HG02642 (cell line): ENCODE measurements around the gene SLIT3.

Source experiments
- ATAC-seq: cut with Tn5 transposase; IDR thresholded peaks from one replicate; pipeline ENCODE4 v1.9.1; 2021; ENCODE audit warnings: mild to moderate bottlenecking; ENCODE audit not compliant: unreplicated experiment, poor library complexity

The SLIT3 gene

DNA sequence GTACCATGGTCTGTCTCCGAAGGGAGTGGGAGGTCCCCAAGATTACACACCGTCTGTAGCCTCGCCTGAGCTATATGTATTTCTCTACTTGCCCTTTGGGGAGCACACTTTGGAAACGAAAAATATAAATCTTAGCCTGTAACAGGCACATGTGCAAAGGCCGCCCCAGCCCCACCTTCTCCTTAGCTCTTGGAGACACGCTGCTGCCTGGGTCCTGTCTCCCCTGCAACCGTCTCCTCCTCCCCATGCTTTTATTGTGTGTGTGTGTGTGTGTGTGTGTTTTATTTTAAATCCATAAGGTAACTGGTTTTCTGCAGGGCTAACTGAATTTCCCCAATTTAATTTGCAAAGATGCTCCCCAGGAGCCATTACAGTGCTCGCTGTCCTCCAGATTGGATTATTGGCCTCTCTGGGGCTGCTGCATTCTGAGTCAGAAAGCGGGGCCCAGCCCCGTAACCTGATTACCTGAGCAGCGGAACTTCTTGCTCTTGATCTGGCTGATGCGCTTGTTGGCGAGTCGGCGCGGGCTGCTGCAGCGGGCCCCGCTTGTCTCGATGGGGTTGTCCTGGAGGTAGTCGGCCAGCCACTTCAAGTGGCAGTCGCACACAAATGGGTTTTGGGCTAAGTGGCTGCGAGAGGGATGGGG is 528.5 kb downstream of the SLIT3 start:
- no peak for ATAC-seq

DNA sequence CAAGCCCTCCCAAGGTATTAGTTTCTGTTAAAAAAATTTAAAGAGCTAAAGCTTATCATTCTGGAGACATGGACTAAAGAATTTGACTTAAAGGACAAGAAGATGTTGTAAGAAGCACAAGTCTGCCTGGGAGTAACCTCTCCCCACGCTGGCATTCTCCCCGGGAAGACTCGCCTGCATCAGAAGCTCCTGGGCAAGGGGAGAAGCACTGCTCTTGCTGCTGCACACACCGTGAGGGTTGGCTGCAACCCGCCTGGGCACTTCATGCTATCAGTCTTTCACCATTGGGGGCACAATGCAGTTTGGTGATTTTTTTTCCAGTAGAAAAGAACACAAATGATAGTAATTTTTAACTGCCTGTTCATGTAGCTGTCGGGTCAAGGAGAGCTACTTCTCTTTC is 529.3 kb downstream of the SLIT3 start:
- ATAC-seq = no peak

DNA sequence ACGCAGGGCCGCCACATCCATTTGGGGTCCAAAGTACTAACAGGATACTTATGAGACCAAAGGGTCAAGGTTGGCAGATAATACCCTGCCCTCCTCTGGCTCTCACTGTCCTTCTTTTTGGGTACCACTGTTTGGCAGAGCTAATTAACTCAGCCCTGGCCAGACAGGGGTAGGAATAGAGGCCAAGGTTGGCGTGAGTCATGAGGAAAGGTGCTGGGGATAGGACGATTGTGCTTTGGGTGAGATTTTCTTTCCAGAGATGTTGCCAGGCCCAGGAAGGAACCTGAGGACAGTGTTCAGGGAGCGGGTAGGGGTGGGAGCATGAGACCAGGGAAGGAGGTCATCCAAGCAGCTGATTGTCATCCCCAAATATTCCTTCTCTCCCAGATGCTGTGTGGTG is 529.9 kb downstream of the SLIT3 start:
- ATAC-seq = no peak

DNA sequence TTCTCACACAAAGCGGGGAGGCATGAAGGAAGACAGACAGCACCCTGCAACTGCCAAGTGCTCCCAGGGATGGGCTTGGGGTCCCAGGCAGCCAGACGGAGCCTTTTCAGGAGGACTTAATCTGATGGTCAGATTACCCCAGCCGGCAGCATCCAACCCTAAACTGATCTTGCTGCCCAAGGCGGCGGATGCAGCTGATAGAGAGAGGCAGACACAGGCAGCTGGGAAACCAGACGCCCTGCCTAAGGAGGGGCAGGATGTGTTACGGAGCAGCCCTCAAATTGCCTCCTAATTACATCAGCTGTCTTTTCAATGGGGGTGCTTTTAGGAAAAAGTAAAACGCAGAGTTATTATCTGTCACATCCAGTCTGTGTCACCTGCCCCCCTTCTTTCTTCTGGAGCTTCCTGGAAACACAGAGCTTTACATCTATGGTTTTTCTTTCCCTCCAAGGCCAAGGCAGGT is 530.9 kb downstream of the SLIT3 start:
- ATAC-seq = no peak

DNA sequence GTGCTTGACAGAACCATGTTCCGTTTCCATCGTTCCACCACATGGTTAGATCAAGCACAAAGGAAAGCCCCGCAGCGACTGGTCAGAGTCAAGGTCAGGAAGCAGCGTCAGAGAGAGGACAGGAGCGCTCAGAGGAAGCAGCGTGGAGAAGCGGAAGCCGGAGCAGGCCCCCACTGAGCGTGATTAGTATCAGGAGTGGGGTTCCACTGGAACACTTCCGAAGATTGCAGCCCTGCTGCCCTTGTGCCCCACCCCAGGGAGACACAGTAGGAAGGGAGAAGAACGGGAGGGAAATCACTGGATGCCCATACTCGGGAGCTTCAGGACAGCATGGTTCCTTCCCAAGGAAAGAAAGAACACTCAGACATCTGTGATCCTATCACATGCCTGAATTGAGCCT is 532.8 kb downstream of the SLIT3 start:
- ATAC-seq = no peak

DNA sequence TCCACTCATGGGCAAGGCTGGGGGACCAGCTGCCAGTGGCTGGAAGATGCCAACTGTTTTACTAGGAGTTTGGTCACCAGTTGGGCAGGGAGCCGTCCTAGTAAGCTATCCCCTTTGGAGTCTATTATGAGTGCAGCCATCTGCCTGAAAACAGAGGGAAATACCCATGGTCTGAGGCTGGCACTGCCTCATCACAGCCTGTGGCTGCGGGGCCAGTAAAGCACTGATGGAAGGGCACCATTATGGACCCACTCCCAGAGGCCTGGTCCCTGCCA is 534.6 kb downstream of the SLIT3 start:
- ATAC-seq = no peak

DNA sequence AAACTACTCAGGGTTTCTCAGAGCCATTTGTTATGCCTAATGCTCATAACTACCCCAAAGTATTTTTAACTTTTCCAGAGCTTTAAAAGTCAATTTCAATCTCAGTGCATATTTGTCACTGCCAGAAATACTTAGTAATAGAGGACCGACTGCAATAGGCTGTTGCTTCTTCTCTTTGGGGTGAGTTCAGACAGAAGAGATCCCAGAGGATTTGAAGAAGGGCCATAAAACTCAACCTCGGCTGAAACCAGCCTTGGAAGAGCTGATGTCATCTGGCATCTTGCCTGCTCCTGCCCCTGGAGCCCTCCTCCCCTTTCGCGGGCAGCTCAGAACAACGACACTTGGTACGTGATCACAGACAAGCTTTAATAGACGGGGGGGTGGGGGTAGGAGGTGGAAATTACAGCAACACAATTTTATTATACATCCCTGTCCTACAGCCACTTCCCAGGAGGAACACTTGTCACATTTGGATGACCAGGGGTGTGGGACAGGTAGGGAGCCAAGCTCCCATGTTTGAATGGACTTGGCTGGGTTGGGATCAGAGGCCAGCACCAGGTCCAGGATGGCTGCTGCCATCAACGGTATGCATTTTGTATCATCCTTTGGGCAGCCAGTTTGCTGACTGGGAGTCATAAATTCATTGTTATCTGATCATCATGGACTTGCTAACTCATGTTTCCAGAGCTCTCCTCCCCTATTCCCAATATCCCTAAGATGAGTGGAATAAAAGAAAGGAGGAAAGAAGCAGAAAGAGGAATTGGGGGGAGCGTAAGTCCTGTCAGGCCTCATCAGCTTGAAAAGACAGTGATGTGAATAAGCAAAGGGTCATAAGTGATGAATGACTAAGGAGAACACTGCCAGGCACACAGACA is 535.2 kb downstream of the SLIT3 start:
- ATAC-seq = no peak

DNA sequence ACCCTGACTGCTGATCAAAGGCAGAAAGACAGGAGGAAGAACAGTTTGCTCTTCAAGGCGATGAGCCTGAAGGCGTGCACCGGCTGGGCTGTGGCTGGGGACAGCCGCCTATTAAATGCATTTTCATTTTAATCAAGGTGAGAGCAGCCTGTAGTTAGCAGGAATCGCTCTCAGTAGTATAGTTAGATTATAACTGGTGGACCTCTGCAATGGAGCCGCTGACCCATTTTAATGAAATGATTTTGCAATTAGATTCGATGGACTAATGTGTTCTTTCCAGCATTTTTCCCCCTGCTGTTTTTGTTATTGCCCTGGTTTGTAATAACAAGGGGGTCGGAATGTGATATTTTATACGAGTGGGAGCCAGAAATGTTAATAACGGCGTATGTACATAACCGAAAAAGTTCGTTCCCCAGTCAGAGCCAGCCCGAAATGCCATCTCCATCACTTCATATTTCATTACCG is 535.8 kb downstream of the SLIT3 start:
- ATAC-seq = no peak

DNA sequence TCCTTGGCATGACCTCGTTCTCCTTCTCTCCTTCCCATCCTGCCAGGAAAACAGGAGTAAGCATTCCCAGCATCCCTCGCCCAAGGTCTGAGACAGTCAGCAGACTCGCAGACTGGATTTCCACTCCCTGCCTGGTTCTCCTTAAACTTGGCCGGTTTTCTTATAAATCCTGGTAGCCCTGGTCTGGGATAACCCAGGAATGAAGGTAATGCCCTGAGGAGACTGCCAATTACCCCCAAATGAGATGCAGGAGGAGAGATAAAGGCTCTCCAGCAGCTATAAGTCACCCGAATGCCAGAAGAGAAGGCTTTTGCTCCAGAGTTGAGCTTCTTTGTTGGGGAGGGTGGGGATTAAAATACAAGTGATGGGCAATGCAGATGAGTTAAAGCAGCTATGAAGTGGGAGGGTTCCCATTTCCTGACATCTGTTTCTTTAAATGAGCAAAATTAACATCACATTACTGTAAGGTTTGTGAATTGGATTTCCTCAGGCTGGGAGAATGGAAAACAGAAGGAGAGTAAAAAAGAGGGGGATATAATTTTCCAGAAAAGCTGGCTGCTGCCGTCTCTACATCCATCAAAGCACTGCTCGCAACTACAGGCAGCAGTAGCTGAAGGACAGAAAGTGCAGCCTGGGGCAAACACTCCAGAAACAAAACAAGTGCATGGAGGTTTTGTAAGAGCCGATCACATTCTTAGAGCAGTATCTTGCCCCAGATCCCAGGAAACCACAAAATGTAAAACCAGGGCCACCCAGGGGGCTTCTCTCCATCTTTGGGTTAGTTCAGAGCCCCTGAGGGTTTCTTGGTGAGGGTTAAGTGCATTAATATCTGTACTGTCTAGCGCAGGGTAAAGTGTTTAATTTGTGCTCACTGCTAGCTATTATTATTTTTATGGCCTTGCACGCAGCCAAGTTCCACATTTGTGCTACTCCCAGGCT is 544.2 kb downstream of the SLIT3 start:
- ATAC-seq = no peak

DNA sequence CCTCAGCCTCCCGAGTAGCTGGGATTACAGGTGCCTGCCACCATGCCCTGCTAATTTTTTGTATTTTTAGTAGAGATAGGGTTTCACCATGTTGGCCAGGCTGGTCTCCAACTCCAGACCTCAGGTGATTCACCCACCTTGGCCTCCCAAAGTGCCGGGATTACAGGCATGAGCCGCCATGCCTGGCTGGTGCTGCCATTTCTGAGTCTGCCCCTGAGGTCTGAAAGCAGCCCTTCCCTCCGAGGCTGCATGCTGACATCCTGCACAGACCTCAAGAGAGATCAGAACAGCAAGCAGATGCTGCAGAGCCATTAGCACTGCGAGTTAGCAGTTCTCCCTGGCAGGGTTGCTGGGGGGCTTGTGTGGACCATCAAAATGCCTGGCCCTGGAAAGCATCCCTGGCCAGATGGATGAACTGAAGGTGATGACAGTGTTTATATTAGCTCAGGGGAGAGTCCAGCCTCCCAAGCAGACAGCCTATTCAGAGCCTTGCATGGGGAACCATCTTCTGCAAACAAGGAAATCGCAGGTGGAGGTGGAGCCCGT is 545.3 kb downstream of the SLIT3 start:
- no peak for ATAC-seq

DNA sequence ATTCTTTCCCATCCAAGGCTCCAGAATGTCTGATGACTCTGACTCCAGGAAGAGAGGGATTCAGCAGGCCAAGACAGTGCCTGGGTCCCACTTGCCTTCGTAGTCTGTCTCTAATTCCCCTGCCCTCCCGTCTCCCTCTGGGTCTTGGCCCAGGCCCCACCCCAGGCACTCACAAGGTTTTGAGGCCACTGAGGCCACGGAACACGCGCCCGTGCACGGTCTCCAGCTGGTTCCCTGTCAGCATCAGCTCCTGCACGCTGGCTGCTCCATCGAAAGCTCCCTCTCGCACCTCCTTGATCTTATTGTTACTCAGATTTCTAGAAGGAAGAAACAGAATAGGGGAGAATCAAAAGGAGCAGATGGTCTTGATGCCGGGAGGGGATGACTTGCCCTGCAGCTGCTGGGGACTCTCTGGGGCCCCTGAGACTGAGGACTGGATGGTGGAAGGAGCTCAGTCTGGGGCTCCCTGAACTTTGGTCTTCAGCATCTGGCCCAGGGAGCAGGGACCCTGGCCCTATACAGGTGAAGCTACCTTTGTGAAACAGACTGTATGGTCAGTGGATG is 547.2 kb downstream of the SLIT3 start:
- ATAC-seq = no peak

DNA sequence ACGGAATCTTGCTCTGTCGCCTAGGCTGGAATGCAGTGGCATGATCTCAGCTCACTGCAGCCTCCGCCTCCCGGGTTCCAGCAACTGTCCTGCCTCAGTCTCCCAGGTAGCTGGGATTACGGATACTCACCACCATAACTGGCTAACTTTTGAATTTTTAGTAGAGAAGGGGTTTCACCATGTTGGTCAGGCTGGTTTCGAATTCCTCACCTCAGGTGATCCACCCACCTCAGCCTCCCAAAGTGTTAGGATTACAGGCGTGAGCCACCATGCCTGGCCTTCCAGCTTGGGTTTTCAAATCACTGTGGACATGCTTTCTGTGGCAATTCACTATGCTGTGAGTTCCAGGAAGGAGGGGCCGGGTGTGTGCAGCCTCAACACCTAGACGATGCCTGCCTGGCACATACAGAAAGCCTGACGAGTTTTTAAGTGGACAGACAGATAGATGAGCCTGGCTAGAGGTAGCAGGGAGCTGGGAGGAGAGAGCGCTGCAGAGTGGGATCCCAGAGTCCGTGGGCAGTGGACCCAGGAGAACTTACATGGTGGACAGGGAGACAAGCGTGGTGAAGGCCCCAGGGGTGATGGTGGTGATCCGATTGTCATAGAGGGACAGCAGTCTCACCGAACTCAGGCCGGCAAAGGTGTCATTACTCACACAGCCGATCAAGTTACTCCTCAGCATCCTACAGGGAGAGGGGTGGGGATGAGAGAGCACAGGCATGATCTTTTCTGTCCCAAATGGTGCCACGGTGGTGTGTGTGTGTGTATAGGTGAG is 548.3 kb downstream of the SLIT3 start:
- ATAC-seq = no peak

DNA sequence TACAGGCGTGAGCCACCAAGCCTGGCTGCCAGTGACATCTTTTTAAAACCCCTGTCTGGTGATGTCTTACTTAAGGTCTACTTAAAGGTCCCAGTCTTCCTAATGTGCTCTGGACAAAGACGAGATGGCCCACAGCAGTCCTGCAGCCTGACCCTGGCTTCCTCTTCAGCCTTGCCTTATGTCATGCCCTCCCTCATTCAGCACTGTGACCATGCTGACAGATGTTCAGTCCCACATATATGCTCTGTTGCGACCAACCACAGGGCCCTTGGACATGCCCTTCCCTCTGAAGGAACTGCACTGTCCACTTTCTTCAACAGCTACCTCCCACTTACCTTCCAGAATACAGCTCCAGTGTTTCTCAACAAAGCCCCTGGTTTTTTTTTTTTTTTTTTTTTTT is 548.9 kb downstream of the SLIT3 start:
- ATAC-seq = no peak

DNA sequence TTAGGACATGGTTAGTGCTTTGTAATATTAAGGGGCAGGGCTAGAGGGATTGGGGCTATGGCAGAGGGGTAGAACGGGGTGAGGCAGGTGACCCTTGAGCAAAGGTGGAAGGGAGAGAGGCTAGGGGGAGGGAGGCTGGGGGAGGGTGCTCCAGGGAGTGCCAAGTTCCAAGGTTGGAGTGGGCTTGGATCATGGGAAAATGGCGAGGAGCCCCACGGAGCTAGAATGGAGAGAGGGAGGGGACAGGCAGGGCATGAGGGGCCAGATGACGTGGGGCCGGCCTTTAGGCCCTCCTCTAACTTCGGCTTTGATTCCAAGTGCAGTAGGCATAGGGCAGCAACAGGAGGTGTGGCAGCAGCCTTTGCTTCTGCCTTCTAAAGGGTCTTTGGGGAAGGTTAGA is 550.0 kb downstream of the SLIT3 start:
- no peak for ATAC-seq

DNA sequence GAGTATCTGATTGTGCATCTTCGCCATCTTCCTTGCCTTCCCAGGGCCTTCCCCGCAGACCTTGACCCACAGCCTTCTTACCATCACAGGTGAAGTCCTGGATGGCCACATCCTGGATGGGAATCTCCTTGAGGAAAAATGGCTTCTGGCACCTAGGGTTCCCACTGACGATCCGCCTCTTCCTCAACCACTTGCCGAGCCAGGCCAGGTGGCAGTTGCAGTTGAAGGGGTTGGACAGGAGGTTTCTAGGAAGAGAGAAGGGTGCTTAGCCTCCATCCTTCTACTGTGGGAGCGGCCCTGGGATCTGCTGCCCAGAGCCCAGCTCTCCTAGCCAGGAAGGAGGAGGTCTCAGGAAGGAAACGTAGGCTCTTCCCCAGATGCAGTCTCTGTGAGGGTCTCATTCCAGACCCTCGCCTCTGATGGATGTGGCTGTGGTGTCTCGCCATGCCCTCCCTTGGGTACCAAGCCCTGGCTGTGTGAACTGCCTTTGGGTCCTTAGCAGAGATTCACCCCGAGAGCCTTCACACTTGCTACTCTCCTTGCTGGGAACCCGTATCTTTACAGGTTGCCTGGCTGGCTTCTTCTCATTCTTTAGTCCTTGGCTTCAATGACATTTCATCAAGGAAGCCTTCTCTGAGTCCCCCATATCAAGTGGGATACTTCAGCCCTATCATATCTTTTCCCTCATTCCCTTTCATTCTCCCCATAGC is 551.4 kb downstream of the SLIT3 start:
- ATAC-seq = no peak

DNA sequence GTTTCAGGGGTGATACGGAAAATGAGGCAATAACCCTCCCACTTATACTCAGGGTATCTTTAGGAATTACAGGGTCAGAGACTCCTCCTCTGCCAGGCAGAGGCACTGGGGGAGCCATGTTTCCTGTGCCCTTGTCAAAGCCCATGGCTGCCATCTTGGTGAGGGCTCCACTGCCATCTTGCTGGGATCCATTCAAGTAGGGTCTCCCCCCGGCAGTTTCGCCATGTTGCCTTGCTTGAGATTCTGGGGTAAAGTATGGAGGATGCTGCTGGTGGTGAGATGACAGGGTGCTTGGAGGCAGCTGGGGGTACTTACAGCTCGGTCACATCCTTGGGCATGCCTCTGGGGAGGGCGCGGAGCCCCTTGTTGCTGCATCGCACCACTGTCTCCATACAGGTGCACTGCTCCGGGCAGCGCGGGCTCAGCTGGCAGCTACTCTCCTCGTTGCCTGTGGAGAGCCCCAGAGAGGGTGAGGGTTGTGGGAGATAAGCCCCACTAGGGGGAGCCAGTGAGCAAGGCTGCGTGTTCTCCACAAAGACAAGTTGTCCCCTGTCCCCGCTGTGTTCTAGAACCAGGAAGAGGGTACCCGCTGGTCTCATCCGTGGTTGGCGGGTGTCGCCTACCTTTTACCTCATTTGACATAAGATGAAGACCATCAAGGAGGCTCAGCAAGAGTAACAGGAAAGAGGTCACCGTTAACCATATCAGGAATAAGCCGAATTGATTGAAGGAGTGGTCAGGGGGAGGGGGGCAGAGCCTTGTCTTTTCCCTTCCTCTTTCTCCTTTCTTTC is 552.8 kb downstream of the SLIT3 start:
- peak; percentile 73 for ATAC-seq

DNA sequence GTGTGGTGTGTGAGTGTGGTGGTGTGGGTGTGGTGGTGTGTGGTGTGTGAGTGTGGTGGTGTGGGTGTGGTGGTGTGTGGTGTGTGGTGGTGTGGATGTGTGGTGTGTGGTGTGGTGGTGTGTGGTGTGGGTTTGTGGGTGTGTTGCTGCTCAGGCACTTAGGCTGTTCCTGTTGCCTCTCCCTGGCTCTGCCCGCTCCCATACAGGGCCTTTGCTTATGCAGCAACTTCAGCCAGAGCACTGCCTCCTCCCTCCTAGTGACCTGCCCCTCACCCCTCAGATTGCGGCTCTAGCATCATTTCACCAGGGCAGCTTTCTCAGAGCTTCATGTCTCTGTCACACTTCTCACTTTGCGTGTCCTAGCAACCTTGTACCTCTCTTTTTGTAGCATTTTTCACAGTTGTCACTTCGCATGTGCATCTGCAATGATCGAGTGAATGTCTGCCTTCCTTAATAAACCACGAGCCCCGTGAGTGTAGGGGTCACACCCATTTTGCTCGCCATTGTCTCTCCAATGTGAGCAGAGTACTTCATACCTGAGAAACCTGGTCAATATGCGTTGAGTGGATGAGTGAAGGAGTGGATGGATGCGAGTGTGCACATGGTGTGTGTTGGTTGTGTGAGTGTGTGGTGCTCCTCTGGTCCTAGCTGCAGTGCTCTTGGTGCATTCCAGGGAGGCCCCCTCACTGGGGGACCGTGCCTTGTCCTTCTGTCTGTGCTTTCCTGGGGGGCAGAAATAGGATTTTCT is 553.9 kb downstream of the SLIT3 start:
- ATAC-seq = no peak
